Globus pallidus (tissue), 1 donor: ENCODE results near the gene FAM114A2.
"Not testable (repeated sequence)": the region's sequence is repeated elsewhere in the genome, so short reads cannot be mapped to it uniquely, and the experiment has no call there.

Source experiments
- DNase-seq: peaks from one replicate; pipeline ENCODE4 v3.0.0-alpha.2; 2015; ENCODE audit warnings: low spot score

The FAM114A2 gene

GRCh38 chr5:154047324-154047723, 8.6 kb upstream of the FAM114A2 start:
- no peak for DNase-seq

- no peak for DNase-seq
These were observed 7.8 kb upstream of the FAM114A2 start for GRCh38 chr5:154046486-154046885.

- no peak for DNase-seq
These were observed 5.9 kb upstream of the FAM114A2 start for GRCh38 chr5:154044581-154044980.

- DNase-seq, result no peak
These were observed 5.4 kb upstream of the FAM114A2 start for GRCh38 chr5:154044099-154044498.

GRCh38 chr5:154042766-154043165, 4.1 kb upstream of the FAM114A2 start:
- no peak for DNase-seq

- DNase-seq, result no peak
These were observed 734 bp upstream of the FAM114A2 start for GRCh38 chr5:154039458-154039829.

GRCh38 chr5:154038261-154038706, 426 bp downstream of the FAM114A2 start:
- peak; percentile 11 for DNase-seq

- no peak for DNase-seq
These were observed 3.8 kb downstream of the FAM114A2 start for GRCh38 chr5:154034944-154035343.

- no peak for DNase-seq
These were observed 6.7 kb downstream of the FAM114A2 start for GRCh38 chr5:154031937-154032489.

- no peak for DNase-seq
These were observed 12.8 kb downstream of the FAM114A2 start for GRCh38 chr5:154025951-154026350.

- DNase-seq, result not testable (repeated sequence)
These were observed 19.8 kb downstream of the FAM114A2 start for GRCh38 chr5:154018919-154019318.

GRCh38 chr5:154015071-154015693, 23.5 kb downstream of the FAM114A2 start:
- no peak for DNase-seq

GRCh38 chr5:154010660-154011059, 28.1 kb downstream of the FAM114A2 start:
- no peak for DNase-seq

GRCh38 chr5:154005648-154006047, 33.1 kb downstream of the FAM114A2 start:
- no peak for DNase-seq

- no peak for DNase-seq
These were observed 36.1 kb downstream of the FAM114A2 start for GRCh38 chr5:154002511-154003020.

GRCh38 chr5:154002093-154002492, 36.6 kb downstream of the FAM114A2 start:
- DNase-seq, result no peak

GRCh38 chr5:154000703-154001102, 38.0 kb downstream of the FAM114A2 start:
- DNase-seq, result no peak

GRCh38 chr5:153999995-154000394, 38.7 kb downstream of the FAM114A2 start:
- DNase-seq, result no peak

- DNase-seq, result no peak
These were observed 39.9 kb downstream of the FAM114A2 start for GRCh38 chr5:153998768-153999167.

- DNase-seq, result no peak
These were observed 40.7 kb downstream of the FAM114A2 start for GRCh38 chr5:153998010-153998409.

- no peak for DNase-seq
These were observed 47.5 kb downstream of the FAM114A2 start for GRCh38 chr5:153991168-153991567.

GRCh38 chr5:153988510-153988909, 50.2 kb downstream of the FAM114A2 start:
- no peak for DNase-seq

- no peak for DNase-seq
These were observed 51.4 kb downstream of the FAM114A2 start for GRCh38 chr5:153987301-153987700.

GRCh38 chr5:153985498-153985897, 53.2 kb downstream of the FAM114A2 start:
- no peak for DNase-seq
